AG09309 (cell line): Measurements from ENCODE around the gene EAF1.

Experiments
- DNase-seq: peaks from one replicate; pipeline ENCODE4 v3.0.0-alpha.2; 2010; ENCODE audit warnings: low read depth
- H3K4me3 ChIP-seq: 2 replicates; pipeline ENCODE4 v1.5.1; 2011; ENCODE audit warnings: mild to moderate bottlenecking, low read depth, low read length, moderate library complexity; ENCODE audit not compliant: control insufficient read depth
- TF ChIP-seq, protein P1 (sequence below): IDR thresholded peaks from 2 replicates; pipeline ENCODE4 v1.5.1; 2011; ENCODE audit warnings: mild to moderate bottlenecking, low read depth, low read length, inconsistent platforms; ENCODE audit not compliant: insufficient read depth, control insufficient read depth; ENCODE audit errors: missing control alignments

Gene EAF1

GRCh38 chr3:15440891-15441290 is 13.5 kb downstream of the EAF1 start:
- H3K4me3 ChIP-seq: no peak overlapping the region
- DNase-seq: peak; percentile 43
- TF ChIP-seq, protein P1, sequence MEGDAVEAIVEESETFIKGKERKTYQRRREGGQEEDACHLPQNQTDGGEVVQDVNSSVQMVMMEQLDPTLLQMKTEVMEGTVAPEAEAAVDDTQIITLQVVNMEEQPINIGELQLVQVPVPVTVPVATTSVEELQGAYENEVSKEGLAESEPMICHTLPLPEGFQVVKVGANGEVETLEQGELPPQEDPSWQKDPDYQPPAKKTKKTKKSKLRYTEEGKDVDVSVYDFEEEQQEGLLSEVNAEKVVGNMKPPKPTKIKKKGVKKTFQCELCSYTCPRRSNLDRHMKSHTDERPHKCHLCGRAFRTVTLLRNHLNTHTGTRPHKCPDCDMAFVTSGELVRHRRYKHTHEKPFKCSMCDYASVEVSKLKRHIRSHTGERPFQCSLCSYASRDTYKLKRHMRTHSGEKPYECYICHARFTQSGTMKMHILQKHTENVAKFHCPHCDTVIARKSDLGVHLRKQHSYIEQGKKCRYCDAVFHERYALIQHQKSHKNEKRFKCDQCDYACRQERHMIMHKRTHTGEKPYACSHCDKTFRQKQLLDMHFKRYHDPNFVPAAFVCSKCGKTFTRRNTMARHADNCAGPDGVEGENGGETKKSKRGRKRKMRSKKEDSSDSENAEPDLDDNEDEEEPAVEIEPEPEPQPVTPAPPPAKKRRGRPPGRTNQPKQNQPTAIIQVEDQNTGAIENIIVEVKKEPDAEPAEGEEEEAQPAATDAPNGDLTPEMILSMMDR: no peak

- no peak overlapping the region for H3K4me3 ChIP-seq
- DNase-seq: peak; percentile 46
- TF ChIP-seq, protein P1: no peak
Measured at GRCh38 chr3:15443826-15444524, 16.6 kb downstream of the EAF1 start.

DNA sequence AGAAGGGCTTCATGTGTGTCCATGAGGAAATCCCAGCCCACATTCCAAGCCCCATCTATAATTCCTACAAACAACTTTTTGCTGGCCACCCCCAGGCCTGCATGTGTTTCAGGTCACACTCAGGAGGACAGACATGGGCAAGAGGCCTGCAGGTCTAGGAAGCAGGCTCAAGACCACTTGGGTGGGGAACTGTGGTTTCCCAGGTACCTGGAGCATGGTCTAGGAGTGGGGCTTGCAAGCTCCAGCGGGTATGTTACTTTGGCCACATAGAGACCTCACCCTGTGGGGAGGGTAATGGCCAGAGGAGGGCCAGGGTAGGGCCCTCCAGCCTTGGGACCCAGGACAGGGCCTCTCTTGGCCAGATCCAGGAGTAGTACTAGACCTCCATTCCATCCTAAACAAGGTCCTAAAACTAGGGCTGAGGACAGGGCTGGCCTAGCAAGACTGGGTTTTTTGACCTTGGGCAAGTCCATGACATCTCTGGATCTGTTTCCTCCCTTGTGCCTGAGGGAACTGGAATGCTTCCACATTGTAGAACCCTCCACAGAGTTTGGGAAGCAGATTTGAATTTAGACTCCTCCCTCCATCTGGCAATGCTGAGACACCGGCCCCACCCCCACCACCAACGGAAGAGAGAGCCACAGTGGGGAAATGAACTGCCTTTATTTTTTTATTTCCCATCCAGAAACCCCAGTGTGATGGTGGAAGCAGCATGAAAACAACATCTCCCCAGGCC is 22.3 kb downstream of the EAF1 start:
- H3K4me3 ChIP-seq: no peak overlapping the region
- DNase-seq: no peak
- TF ChIP-seq, protein P1: no peak

- H3K4me3 ChIP-seq: no peak overlapping the region
- DNase-seq: no peak
- TF ChIP-seq, protein P1: no peak
Measured at GRCh38 chr3:15450438-15451215, 23.2 kb downstream of the EAF1 start.

DNA sequence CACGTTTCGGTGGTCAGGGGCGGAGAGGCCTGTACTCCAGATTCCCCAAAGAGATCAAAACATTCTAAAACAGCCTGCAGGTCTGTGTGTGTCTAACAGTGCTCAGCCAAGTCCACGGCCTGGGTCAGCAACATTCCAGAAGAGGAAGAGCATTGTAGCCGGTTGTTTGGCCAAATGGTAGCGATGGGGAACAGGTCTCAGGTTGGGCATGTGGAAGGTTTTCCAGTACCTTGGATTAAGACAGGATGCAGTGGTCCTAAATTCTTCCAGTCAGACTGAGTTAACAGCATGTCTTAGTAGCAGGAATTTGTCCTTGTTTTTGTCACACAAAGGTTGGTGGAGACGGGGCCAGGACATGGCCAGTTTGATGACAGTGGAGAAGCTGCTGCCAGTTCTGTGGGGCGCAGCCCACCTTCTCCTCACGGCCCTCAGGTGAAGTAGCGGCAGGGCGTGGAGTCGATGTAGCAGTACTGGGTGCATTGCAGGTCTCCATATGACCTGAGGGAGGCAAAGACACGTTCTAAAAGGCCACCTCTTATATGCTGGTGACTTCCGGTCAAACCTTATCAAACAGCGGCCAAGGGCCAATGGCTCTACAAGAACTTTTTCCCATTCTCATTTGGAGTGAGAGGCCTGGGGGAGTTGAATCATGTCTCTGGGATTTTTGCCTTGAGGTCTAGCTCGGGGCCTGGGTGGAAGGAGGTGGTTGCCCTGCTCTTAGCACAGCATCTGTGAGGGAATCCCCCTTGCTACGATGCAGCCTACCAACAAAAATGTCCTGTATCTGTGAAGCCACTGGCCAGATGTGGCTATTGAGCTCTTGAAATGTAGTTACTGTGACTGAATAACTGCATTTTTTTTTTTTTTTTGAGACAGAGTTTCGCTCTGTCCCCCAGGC is 24.1 kb downstream of the EAF1 start:
- DNase-seq: no peak
- TF ChIP-seq, protein P1: no peak
- H3K4me3 ChIP-seq: no peak overlapping the region

DNA sequence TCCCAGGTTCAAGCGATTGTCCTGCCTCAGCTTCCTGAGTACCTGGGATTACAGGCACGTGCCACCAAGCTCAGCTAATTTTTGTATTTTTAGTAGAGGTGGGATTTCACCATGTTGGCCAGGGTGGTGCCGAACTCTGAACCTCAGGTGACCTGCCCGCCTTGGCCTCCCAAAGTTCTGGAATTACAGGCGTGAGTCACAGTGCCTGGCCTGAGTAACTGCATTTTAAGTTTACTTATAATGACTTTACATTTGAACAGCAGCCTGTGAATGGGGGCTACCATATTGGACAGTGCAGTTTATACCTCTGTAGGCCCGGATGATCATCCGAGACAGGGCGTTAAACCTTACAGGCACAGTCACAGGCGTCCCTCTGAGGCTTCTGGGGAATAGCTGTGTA is 24.8 kb downstream of the EAF1 start:
- DNase-seq: no peak
- TF ChIP-seq, protein P1: no peak
- no peak overlapping the region for H3K4me3 ChIP-seq
